NCI-H774 (cell line): ENCODE data around the gene SLC25A27.

Experiments used
- DNase-seq: peaks from one replicate; lab custom pipeline; 2025; lab: John Stamatoyannopoulos, UW

Gene SLC25A27

GRCh38 chr6:46651006-46651405, 1.8 kb upstream of the SLC25A27 start:
- no peak for DNase-seq

DNA sequence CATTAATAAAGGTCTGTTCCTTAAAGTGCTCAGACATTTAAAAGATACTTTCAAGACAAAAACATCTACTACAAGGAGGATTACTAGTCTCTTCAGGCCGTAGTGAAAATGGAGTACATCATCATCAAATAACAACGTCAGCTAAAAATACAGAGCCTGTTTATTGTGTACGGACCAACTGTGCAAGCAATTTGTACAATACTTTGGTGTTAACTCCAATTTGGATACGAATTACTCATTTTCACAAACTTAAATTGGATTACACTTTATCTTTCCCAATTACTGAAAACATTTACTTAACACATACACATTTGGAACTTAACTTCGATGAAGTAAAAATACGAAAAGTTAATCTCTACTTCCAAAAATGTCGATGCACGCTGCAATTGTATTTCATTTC, 959 bp upstream of the SLC25A27 start:
- no peak for DNase-seq

DNA sequence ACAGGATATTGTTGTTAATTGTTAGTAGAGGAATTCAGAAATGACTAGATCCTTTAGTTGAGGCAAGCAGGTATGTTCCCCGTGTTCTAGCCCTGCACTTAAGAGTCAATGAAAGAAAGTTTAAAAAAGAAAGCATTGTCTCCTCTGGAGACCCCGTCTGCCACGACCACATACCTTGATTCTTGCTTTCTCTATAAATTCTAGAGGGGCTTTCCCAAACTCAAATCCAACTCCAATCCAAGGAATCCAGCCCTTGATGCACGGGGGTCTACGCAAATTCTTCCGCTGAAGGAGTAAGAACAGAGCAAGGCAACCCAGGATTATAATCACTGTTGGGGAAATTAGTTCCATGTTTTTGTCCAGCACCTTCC, 558 bp upstream of the SLC25A27 start:
- DNase-seq = no peak

- DNase-seq = no peak
These were observed 842 bp downstream of the SLC25A27 start for GRCh38 chr6:46653439-46654195.

- no peak for DNase-seq
These were observed 3.0 kb downstream of the SLC25A27 start for GRCh38 chr6:46655803-46656202.

GRCh38 chr6:46657642-46658041, 4.9 kb downstream of the SLC25A27 start:
- DNase-seq = no peak

DNA sequence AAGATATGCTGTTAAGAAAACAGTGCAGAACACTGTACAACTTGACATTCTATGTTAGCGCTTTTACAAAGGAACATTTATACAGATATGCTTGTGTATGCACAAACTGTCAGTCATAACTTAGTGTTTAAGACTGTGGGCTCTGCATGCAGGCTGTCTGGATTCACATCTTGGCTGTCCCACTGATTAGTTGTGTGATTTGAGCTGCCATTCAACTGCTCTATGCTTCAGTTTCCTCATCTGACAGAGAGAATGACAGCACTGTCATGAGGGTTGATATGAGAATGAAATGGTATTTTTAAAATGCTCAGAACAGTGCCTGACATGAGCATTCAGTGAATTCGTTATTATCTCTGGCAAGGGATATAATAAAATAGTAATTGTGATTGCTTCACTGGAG, 8.7 kb downstream of the SLC25A27 start:
- no peak for DNase-seq

- DNase-seq = no peak
These were observed 14.6 kb downstream of the SLC25A27 start for GRCh38 chr6:46667377-46667776.

- no peak for DNase-seq
These were observed 21.6 kb downstream of the SLC25A27 start for GRCh38 chr6:46674410-46674809.

DNA sequence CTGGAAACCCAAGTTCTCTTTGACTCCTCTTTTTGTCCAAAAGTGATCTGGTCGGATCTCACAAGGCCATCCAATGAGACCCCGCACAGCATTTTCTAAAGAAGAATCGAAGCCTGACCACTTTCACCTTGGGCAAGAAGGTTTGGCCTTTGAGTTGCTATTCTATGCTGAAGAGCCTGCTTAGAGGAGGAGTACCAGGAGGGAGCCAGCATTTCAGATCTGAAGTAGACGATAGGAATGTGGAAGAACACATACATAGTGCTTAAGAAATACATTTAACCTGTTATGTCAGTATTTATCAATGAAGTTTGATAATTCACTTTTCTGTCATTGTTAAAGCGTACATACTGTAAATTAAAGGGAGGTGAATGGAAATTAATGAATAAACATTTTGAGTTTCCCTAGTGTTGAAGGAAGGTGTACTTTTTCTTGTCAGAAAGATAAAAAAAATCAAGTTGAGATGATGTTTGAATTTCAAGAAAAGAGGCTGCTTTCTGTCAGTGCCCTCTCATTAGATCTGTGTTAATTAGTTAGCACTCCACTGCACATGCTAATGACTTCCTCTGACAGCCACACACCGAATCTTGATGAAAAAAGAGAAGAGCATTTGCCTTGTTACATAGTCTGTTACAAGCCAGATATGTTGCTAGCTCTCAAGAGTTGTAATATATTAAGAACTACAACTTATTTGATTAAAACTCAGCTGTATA, 24.0 kb downstream of the SLC25A27 start:
- DNase-seq = no peak

DNA sequence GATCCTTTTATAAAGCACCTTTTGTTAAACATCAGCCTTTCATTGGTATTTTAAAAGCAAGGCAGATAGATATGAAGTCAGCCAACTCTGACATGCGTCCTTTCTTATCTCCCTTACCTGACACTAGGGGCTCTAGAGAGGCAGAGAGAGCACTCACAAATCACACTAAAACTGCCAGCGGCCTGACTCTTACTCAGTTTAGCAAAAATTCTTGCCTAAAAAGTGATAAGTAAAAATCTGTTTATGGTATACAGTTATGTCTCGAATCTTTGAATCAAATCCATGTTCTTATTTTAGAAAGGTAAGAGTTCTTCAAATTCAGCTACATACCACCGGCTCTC, 24.5 kb downstream of the SLC25A27 start:
- no peak for DNase-seq

- no peak for DNase-seq
These were observed 32.0 kb downstream of the SLC25A27 start for GRCh38 chr6:46684771-46685170.

GRCh38 chr6:46687619-46688097, 34.9 kb downstream of the SLC25A27 start, which contains the start of gene TDRD6:
TDRD6 (plus strand) TSS chr6:46687885; CDS start chr6:46688129, 244 bp downstream.
- no peak for DNase-seq

- no peak for DNase-seq
These were observed 35.6 kb downstream of the SLC25A27 start for GRCh38 chr6:46688117-46688965.

DNA sequence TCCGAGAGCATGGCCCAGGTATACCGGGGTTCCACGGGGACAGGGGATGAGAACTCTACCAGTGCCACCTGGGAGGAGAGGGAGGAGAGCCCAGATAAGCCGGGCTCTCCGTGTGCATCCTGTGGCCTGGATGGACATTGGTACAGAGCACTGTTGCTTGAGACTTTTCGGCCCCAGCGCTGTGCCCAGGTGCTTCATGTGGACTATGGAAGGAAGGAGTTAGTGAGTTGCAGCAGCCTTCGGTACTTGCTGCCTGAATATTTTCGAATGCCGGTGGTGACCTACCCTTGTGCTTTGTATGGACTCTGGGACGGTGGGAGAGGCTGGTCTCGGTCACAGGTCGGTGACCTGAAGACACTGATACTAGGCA, 36.2 kb downstream of the SLC25A27 start:
- no peak for DNase-seq

DNA sequence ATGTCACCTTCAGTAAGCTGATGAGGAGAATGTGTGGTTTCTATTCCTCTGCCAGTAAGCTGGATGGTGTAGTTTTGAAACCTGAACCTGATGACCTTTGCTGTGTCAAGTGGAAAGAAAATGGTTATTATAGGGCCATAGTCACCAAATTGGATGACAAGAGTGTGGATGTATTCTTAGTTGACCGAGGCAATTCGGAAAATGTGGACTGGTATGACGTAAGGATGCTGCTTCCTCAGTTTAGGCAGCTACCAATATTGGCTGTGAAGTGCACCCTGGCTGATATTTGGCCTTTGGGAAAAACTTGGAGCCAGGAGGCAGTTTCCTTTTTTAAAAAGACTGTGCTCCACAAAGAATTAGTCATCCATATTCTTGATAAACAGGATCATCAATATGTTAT, 36.9 kb downstream of the SLC25A27 start:
- DNase-seq = no peak

GRCh38 chr6:46690141-46690755, 37.5 kb downstream of the SLC25A27 start:
- DNase-seq = no peak

DNA sequence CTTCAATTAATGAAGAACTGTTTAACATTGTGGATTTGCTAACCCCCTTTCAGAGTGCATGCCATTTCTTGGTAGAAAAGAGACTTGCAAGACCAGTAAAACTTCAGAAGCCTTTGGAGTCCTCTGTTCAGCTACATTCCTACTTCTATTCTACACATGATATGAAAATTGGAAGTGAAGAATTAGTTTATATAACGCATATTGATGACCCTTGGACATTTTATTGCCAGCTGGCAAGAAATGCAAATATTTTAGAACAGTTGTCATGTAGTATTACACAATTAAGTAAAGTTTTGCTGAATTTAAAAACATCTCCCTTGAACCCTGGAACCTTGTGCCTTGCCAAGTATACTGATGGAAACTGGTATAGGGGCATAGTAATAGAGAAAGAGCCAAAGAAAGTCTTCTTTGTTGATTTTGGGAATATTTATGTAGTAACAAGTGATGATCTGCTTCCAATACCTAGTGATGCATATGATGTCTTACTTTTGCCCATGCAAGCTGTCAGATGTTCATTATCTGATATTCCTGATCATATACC, 38.2 kb downstream of the SLC25A27 start:
- no peak for DNase-seq

GRCh38 chr6:46699970-46700369, 47.2 kb downstream of the SLC25A27 start:
- no peak for DNase-seq

- no peak for DNase-seq
These were observed 51.8 kb downstream of the SLC25A27 start for GRCh38 chr6:46704562-46704961.

DNA sequence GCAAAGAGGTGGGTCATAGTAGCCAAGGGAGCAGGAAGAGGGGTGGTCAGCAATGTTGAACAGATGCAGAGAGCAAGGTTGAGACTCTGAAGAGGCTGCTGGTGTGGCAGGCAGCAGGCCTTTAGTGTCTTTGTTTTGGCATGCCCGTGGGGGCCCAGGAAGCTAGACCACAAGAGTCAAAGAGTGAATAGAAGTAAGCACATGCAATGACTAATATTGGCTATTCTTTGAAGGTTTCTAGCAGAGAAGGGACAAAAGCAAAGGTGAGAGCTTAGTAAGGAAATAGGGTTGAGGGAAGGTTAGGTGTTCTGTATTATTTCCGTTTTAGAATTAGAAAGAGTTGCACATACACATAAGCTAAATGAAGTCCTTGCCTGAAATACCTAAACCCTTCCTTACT, 53.7 kb downstream of the SLC25A27 start:
- DNase-seq = no peak

- no peak for DNase-seq
These were observed 58.7 kb downstream of the SLC25A27 start for GRCh38 chr6:46711491-46711890.
